HPDE6-E6E7 (cell line): ENCODE results near the gene GSK3A.

Experiments used
- DNase-seq: peaks from one replicate; pipeline ENCODE4 v3.0.0; 2011; ENCODE audit warnings: missing footprints; ENCODE audit errors: extremely low spot score

The GSK3A gene

GRCh38 chr19:42242512-42243409 lies at the start of gene GSK3A:
Gene GSK3A (minus strand): TSS chr19:42242602. CDS start chr19:42242465, 137 bp downstream.
- peak; percentile 95 for DNase-seq

- no peak for DNase-seq
These were observed 49.0 kb upstream of the GSK3A start for GRCh38 chr19:42291435-42291810.

DNA sequence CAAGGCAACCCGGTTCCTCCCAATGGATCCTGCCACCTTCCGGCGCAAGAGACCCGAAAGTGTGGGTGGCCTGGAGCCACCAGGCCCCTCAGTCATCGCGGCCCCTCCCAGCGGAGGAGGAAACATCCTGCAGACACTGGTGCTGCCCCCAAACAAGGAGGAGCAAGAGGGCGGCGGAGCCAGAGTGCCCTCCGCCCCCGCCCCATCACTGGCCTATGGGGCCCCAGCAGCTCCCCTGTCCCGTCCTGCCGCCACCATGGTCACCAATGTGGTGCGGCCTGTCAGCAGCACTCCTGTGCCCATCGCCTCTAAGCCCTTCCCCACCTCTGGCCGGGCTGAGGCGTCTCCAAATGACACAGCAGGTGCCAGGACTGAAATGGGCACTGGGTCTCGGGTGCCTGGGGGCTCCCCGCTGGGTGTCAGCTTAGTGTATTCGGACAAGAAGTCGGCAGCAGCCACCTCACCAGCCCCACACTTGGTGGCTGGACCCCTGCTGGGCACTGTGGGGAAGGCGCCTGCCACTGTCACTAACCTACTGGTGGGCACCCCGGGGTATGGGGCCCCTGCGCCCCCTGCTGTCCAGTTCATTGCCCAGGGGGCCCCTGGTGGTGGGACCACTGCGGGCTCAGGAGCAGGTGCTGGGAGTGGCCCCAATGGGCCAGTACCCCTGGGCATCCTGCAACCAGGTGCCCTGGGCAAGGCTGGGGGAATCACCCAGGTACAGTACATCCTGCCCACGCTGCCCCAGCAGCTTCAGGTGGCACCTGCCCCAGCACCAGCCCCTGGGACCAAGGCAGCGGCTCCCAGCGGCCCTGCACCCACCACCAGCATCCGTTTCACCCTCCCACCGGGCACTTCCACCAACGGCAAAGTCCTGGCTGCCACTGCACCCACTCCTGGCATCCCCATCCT lies 48.4 kb upstream of the GSK3A start:
- DNase-seq: no peak

DNA sequence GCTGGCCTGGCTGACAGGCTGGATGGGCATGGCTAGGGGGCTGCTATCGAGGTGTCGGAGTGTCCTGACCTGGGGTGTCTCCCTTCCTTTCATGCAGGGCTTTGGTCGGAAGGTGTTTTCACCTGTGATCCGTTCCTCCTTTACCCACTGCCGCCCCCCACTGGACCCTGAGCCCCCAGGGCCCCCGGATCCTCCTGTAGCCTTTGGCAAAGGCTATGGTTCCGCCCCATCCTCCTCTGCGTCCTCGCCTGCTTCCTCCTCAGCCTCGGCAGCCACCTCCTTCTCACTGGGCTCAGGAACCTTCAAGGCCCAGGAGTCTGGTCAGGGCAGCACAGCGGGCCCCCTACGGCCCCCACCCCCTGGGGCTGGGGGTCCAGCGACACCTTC lies 47.7 kb upstream of the GSK3A start:
- no peak for DNase-seq

- DNase-seq: no peak
These were observed 47.2 kb upstream of the GSK3A start for GRCh38 chr19:42289556-42290041.

- DNase-seq: no peak
These were observed 46.6 kb upstream of the GSK3A start for GRCh38 chr19:42288881-42289555.

DNA sequence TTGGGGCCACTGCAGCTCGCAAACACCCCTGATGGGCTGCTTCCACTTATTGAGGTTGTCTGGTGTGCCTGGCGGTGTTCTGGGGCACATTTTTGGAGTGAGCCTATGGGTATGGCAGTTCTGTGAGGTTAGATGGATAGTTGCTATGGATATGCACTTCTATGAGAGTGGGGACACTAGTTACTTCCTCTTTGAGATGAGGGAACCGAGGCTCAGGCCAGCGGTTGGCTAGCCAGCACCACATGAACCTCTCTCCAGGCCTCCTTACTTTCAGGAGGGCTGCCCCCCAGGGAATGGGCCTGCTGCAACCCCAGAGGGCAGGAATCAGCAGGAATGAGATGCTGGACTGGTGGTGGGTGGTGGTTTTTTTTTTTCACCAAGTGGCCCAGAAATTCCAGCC lies 46.0 kb upstream of the GSK3A start:
- no peak for DNase-seq

- no peak for DNase-seq
These were observed 45.4 kb upstream of the GSK3A start for GRCh38 chr19:42287827-42288107.

DNA sequence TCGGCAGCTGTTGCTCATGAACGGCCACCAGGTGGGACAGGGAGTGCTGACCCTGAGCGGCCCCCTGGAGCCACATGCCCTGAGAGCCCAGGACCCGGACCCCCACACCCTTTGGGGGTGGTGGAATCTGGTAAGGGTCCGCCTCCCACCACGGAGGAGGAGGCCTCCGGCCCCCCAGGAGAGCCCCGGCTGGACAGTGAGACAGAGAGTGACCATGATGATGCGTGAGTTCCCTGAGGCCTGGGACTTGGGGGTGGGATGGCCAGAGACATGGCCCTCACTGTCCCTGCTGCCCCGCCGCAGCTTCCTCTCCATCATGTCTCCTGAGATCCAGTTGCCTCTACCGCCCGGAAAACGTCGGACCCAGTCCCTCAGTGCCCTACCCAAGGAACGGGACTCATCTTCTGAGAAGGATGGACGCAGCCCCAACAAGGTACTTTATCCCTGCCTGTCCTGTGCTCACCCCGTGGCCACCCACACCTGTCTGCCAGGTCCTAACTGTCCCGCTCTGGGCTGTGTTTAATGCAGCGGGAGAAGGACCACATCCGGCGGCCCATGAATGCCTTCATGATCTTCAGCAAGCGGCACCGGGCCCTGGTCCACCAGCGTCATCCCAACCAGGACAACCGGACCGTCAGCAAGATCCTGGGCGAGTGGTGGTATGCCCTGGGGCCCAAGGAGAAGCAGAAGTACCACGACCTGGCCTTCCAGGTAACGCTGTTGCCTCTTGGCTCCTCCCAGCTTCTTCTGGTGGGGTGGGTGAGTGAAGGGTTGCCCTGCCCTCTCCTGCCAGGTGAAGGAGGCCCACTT lies 44.8 kb upstream of the GSK3A start:
- no peak for DNase-seq

- no peak for DNase-seq
These were observed 44.1 kb upstream of the GSK3A start for GRCh38 chr19:42286349-42287016.

DNA sequence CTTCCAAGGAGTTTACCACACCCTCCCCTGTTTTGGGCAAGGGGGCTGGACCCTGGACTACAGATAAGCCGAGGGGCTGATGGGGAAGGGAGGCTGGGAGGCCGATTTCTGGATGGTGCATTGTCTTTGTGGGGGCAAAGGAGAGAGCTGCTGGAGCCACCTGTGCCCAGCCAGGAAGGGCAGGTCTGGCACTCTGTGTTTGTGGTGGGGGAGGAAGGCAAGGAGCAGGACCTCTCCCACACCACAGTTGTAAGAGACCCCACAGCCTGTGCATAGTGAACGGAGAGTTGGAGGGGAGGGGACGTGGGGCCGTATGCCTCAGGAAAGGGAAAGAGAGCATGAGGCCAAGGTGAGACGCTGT lies 43.6 kb upstream of the GSK3A start:
- no peak for DNase-seq

GRCh38 chr19:42285541-42285941 lies 43.1 kb upstream of the GSK3A start:
- no peak for DNase-seq

DNA sequence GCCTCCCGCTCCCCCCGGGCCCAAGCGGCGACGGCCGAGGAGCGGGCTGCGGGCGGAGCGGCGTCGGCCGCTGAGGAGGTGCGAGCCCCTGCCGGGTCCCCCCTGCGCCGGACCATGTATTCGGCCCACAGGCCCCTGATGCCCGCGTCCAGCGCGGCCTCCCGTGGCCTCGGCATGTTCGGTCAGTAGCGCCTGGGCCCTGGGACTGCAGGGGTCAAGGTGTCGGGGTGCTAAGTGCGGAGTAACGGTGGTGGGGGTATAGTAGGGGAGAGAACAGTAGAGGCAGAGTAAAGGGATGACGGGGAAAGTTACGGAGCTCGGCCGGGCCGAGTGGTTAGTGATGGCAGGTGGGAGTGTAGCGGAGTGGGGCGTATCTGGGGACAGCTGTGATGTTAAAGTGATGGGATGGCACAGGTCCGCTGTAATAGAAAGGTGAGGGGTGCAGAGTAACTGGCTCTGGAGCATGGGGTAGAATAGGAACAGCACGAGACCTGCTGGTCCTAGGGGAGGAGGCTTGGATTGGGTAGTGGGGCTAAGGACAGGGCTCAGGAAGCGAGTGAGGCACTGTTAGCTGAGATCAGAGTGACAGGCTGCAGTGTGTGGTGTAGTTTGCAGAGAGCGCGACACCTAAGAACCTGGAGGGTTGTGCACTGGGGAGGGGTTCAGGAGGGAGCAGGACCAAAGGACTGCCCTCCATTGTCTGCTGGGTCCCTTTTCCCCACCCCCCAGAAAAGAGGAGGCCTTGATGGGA lies 42.4 kb upstream of the GSK3A start:
- no peak for DNase-seq

DNA sequence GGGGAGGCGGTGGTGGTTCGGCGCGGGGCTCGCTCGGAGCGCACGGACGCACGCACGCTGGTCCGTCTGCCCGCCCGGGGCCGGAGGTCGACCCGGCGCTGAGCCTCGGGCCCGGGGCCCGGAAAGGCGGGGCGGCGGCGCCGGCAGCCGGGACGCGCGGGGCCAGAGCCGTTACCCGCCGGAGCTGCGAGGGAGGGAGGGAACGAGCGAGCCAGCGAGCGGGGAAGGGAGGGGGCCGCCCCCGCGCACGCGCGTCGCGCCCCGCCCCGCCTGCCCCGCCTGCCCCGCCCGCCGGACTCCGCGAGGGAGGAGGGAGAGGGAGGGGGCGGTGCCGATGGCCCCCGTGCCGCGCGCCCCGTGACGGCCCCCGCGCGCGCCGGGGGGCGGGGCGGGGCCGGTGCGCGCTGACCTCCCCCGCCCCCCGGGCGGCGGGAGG lies 41.7 kb upstream of the GSK3A start:
- DNase-seq: no peak

- peak; percentile 76 for DNase-seq
These were observed 41.0 kb upstream of the GSK3A start for GRCh38 chr19:42283188-42284065.

DNA sequence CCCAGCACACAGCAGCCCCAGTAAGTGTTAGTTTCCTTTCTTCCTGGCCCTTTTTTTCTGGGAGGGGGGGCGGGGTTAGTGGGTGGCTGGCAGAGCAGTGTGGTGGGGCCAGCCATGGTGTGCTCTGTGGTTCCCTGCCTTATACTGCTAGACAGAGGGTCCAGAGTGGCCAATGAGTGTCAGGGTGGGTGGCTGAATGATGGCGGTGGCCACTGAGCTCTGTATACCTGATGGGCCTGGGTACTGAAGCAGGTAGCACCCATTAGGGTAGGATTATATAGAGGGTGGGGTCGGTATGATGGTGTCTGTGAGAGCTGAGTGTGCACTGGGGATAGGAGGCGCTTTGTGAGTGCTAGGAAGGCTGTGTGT lies 40.4 kb upstream of the GSK3A start:
- no peak for DNase-seq

GRCh38 chr19:42281827-42282762 lies 39.7 kb upstream of the GSK3A start:
- DNase-seq: no peak
